Measurements from ENCODE around the gene KAT6B.

- no peak for TF ChIP-seq CTCF (IDR thresholded peaks at IDR 0.05)
- no peak for TF ChIP-seq POLR2AphosphoS5 (IDR thresholded peaks at IDR 0.05)
- no peak for TF ChIP-seq POLR2A (IDR thresholded peaks at IDR 0.05)
Measured at GRCh38 chr10:75073442-75073841, 247.0 kb downstream of the KAT6B start.

Data from stomach (tissue), 4 donors.